ENCODE data around the gene PTPRN2.

PTPRN2 gene

GRCh38 chr7:157652161-157652953 lies 935.3 kb downstream of the PTPRN2 start:
- TF ChIP-seq JUND (IDR thresholded peaks at IDR 0.05; ENCODE audit: low read depth): no peak
- in situ Hi-C loops (cut with HindIII; ENCODE audit: low pct_unique_long_range_greater_than_20kb, low sequenced_read_pairs): no loop called here
- no peak for DNase-seq (ENCODE audit: low read depth in 1 of 2, low spot score in 1 of 2)

- in situ Hi-C loops (cut with HindIII; ENCODE audit: low pct_unique_long_range_greater_than_20kb, low sequenced_read_pairs): no loop called here
- DNase-seq (ENCODE audit: low read depth in 1 of 2, low spot score in 1 of 2): no peak
- TF ChIP-seq JUND (IDR thresholded peaks at IDR 0.05; ENCODE audit: low read depth): no peak
These were observed 936.1 kb downstream of the PTPRN2 start for GRCh38 chr7:157651366-157652160.

- in situ Hi-C loops (cut with HindIII; ENCODE audit: low pct_unique_long_range_greater_than_20kb, low sequenced_read_pairs): no loop called here
- DNase-seq (ENCODE audit: low read depth in 1 of 2, low spot score in 1 of 2): no peak
- TF ChIP-seq JUND (IDR thresholded peaks at IDR 0.05; ENCODE audit: low read depth): no peak
These were observed 936.8 kb downstream of the PTPRN2 start for GRCh38 chr7:157650801-157651200.

GRCh38 chr7:157650131-157650631 lies 937.4 kb downstream of the PTPRN2 start:
- no peak for TF ChIP-seq JUND (IDR thresholded peaks at IDR 0.05; ENCODE audit: low read depth)
- no peak for DNase-seq (ENCODE audit: low read depth in 1 of 2, low spot score in 1 of 2)
- in situ Hi-C loops (cut with HindIII; ENCODE audit: low pct_unique_long_range_greater_than_20kb, low sequenced_read_pairs): no loop called here

- no peak for TF ChIP-seq JUND (IDR thresholded peaks at IDR 0.05; ENCODE audit: low read depth)
- in situ Hi-C loops (cut with HindIII; ENCODE audit: low pct_unique_long_range_greater_than_20kb, low sequenced_read_pairs): no loop called here
- no peak for DNase-seq (ENCODE audit: low read depth in 1 of 2, low spot score in 1 of 2)
These were observed 941.1 kb downstream of the PTPRN2 start for GRCh38 chr7:157646551-157646950.

GRCh38 chr7:157645539-157645938 lies 942.1 kb downstream of the PTPRN2 start:
- in situ Hi-C loops (cut with HindIII; ENCODE audit: low pct_unique_long_range_greater_than_20kb, low sequenced_read_pairs): no loop called here
- no peak for DNase-seq (ENCODE audit: low read depth in 1 of 2, low spot score in 1 of 2)
- TF ChIP-seq JUND (IDR thresholded peaks at IDR 0.05; ENCODE audit: low read depth): no peak

- DNase-seq (ENCODE audit: low read depth in 1 of 2, low spot score in 1 of 2): no peak
- in situ Hi-C loops (cut with HindIII; ENCODE audit: low pct_unique_long_range_greater_than_20kb, low sequenced_read_pairs): no loop called here
- no peak for TF ChIP-seq JUND (IDR thresholded peaks at IDR 0.05; ENCODE audit: low read depth)
These were observed 942.7 kb downstream of the PTPRN2 start for GRCh38 chr7:157644946-157645345.

GRCh38 chr7:157643525-157643970 lies 944.1 kb downstream of the PTPRN2 start:
- no peak for TF ChIP-seq JUND (IDR thresholded peaks at IDR 0.05; ENCODE audit: low read depth)
- DNase-seq (ENCODE audit: low read depth in 1 of 2, low spot score in 1 of 2): no peak
- in situ Hi-C loops (cut with HindIII; ENCODE audit: low pct_unique_long_range_greater_than_20kb, low sequenced_read_pairs): no loop called here

GRCh38 chr7:157641866-157642265 lies 945.8 kb downstream of the PTPRN2 start:
- no peak for TF ChIP-seq JUND (IDR thresholded peaks at IDR 0.05; ENCODE audit: low read depth)
- no peak for DNase-seq (ENCODE audit: low read depth in 1 of 2, low spot score in 1 of 2)
- in situ Hi-C loops (cut with HindIII; ENCODE audit: low pct_unique_long_range_greater_than_20kb, low sequenced_read_pairs): no loop called here

- no peak for TF ChIP-seq JUND (IDR thresholded peaks at IDR 0.05; ENCODE audit: low read depth)
- in situ Hi-C loops (cut with HindIII; ENCODE audit: low pct_unique_long_range_greater_than_20kb, low sequenced_read_pairs): no loop called here
- DNase-seq (ENCODE audit: low read depth in 1 of 2, low spot score in 1 of 2): no peak
These were observed 947.5 kb downstream of the PTPRN2 start for GRCh38 chr7:157640144-157640543.

- in situ Hi-C loops (cut with HindIII; ENCODE audit: low pct_unique_long_range_greater_than_20kb, low sequenced_read_pairs): no loop called here
- no peak for TF ChIP-seq JUND (IDR thresholded peaks at IDR 0.05; ENCODE audit: low read depth)
- no peak for DNase-seq (ENCODE audit: low read depth in 1 of 2, low spot score in 1 of 2)
These were observed 949.1 kb downstream of the PTPRN2 start for GRCh38 chr7:157638563-157638962.

- in situ Hi-C loops (cut with HindIII; ENCODE audit: low pct_unique_long_range_greater_than_20kb, low sequenced_read_pairs): no loop called here
- TF ChIP-seq JUND (IDR thresholded peaks at IDR 0.05; ENCODE audit: low read depth): no peak
- no peak for DNase-seq (ENCODE audit: low read depth in 1 of 2, low spot score in 1 of 2)
These were observed 950.2 kb downstream of the PTPRN2 start for GRCh38 chr7:157637216-157637949.

Data from T47D (cell line).